SIG-M5 treated with dmso at 0.1 percent for 504 hours (cell line): ENCODE data around the gene RILPL2.
"Not testable (repeated sequence)": the region's sequence is repeated elsewhere in the genome, so short reads cannot be mapped to it uniquely, and the experiment has no call there.

ENCODE experiments used
- DNase-seq: peaks from one replicate; lab custom pipeline; 2025; ENCODE audit not compliant: unreplicated experiment; lab: John Stamatoyannopoulos, UW

RILPL2 gene

DNA sequence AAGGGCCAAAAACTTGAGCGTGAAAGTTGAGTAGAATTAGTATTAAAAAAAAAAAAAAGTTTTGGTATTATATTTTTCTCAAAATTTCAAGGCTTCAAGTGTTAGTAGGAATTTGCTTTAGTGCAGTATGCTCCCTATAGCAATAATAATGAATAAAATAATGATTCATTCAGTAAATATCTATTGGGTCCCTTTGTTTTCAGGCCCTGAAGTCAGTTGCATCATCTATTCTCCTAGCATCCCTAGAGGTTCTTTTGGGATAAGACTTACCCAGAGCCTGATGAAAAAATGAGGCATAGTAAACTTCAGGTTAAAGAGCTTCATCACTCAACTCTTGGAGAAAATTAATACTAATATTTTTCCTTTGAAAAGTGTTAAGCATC, 51.5 kb downstream of the RILPL2 start:
- DNase-seq: no peak

DNA sequence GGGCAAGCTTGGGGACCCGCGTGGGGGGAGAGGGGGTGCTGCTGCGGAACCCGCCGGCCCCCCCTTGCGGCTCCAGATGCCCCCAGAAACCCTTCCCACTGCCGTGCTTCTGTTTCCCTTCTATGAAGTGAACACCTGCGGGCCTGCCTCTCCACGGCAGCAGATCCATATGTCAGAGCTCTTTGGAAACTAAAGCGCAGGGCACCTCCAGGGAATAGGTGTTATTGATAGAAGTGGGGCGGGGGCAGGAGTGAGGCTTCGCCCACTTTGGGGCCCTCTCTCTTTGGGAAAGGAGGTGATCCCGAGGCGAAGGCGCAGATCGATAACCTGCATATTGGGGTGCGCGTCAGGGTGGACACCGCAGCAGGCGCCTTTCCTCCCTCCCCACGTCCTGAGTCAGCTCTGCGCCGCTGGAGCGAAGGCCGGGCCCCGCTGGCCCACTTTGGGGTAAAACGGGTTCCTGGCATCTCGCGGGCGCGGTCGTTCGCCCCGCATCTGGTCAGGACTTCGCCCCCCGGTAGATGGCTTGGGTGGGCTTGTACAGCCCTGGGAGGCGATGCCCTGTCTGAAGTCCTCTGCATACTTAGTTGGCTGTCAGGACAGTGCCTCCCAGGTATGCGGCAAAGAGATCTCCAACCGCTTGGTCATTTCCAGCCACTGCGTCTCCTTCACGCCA, 52.0 kb downstream of the RILPL2 start:
- no peak for DNase-seq

DNA sequence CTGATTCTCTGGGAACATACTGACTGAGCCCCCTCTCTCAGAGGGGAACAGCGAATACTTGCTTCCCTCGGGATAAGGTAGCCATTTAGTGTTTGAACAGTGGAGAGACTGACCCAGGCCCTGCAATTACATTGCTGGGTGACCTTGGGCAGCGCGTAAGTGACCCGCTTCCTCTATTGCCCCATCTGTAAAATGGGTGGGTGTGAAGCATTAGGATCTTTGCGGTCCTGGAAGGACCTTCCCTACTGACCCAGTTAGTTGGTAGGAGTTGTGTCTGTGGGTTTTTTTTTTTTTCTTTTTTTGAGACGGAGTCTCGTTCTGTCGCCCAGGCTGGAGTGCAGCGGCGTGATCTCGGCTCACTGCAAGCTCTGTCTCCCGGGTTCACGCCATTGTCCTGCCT, 53.8 kb downstream of the RILPL2 start:
- no peak for DNase-seq

DNA sequence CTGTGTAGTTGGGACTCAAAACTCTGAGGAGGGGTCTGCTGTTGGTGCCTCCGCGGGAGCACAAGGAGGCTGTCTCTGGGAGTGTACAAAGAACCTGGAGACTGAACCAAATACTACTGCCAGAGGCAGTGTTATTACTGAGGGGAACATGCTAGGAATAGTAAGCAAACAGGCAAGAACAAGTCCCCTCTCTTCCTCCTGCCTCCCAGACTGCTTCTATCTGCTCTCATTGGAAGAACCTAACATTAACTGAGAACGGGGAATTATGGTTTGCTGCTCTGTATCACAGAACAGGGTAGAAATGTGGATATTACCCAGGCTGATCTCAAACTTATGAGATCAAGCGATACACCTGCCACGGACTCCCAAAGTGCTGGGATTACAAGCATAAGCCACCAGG, 57.1 kb downstream of the RILPL2 start:
- no peak for DNase-seq

DNA sequence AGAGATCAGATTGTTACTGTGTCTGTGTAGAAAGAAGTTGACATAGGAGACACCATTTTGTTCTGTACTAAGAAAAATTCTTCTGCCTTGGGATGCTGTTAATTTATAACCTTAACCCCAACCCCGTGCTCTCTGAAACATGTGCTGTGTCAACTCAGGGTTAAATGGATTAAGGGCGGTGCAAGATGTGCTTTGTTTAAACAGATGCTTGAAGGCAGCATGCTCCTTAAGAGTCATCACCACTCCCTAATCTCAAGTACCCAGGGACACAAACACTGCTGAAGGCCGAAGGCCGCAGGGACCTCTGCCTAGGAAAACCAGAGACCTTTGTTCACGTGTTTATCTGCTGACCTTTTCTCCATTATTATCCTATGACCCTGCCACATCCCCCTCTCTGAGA, 64.1 kb downstream of the RILPL2 start:
- not testable (repeated sequence) for DNase-seq

DNA sequence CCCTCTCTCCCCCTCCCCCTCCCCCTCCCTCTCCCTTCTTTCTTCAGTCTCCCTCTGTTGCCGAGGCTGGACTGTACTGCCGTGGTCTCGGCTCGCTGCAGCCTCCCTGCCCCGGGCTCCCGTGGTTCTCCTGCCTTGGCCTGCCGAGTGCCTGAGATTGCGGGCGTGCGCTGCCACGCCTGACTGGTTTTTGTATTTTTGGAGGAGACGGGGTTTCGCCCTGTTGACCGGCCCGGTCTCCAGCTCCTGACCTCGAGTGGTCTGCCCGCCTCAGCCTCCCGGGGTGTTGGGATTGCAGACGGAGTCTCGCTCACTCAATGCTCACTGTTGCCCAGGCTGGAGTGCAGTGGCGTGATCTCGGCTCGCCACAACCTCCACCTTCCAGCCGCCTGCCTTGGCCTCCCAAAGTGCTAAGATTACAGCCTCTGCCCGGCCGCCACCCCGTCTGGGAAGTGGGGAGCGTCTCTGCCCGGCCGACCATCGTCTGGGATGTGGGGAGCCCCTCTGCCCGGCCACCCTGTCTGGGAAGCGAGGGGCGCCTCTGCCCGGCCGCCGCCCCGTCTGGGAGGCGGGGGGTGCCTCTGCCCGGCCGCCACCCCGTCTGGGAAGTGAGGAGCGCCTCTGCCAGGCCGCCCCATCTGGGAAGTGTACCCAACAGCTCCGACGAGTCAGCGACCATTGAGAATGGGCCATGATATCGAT, 64.7 kb downstream of the RILPL2 start:
- DNase-seq: not testable (repeated sequence)

DNA sequence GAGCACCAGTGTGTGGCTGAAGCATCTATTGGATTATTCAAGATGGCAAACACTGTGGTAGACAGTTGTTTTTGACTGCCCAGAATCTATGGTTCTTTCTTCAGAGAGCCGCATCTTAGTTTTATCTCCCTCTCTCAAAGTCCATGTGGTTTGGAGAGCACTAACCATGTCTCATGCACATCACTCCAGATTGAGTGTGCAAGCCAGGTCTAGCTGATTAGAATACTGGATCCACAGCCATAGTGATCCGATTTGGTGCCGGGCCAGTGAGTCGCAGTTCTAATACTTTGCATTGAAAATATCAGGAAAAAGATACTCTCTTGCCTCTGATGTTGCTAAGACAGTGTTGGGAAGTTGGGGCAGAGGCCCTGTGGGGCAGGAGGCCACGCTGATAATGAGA, 67.3 kb downstream of the RILPL2 start:
- no peak for DNase-seq

DNA sequence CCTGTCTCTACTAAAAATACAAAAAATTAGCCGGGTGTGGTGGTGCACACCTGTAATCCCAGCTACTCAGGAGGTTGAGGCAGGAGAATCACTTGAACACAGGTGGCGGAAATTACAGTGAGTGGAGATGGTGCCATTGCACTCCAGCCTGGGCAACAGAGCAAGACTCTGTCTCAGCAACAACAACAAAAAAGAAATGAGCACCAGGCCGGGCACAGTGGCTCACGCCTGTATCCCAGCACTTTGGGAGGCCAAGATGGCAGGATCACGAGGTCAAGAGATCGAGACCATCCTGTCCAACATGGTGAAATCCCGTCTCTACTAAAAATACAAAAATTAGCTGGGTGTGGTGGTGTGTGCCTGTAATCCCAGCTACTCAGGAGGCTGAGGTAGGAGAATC, 68.1 kb downstream of the RILPL2 start:
- not testable (repeated sequence) for DNase-seq

DNA sequence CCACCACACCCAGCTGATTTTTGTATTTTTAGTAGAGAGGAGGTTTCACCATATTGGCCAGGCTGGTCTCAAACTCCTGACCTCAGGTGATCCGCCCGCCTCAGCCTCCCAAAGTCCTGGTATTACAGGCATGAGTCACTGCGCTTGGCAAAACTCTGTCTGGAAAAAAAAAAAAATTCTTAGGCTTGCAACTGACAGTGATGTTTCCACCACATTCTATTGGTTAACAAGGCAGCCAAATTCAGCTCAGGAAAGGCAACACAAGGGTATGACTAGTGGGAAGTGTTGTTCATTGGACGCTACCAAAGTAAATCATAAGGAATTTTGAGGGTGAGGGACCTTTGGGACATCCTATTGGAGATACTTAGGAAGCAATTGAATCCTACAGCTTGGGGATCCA, 69.0 kb downstream of the RILPL2 start:
- DNase-seq: no peak
